GM18519 (cell line): Measurements from ENCODE around the gene WNT3.

ENCODE experiments used
- ATAC-seq: cut with Tn5 transposase; IDR thresholded peaks from one replicate; pipeline ENCODE4 v1.9.1; 2021; ENCODE audit warnings: mild to moderate bottlenecking, moderate library complexity; ENCODE audit not compliant: unreplicated experiment, low FRiP score

Gene WNT3

DNA sequence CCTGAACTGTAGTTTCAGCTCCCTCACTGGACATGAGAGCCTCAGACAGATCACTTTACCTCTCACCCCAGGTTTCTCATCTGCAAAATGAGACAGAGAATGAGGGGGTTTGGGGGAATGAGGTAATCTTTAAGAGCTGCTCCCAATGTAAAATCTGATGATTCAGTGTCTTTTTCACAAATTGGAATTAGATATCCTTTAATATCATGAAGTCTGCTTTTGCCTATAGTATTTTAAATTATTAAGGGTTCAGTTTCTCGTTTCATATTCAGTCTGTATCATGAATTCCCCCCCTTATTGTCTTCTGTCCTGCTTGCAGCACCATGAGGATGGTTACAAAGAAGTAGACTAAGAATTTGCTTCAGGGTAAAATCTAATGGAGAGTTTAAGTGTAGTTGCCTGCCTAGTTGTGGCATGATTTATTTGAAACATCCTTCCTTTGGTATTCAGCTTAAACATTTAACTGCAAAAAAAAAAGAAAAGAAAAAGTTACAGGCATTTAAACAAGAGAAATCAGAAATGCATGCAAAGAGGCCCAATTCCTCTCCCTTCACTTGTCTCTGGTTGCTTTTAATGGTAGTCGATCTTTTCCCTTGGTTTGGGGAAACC lies 77.3 kb downstream of the WNT3 start:
- ATAC-seq, result no peak

GRCh38 chr17:46739982-46740381 lies 78.5 kb downstream of the WNT3 start:
- no peak for ATAC-seq

DNA sequence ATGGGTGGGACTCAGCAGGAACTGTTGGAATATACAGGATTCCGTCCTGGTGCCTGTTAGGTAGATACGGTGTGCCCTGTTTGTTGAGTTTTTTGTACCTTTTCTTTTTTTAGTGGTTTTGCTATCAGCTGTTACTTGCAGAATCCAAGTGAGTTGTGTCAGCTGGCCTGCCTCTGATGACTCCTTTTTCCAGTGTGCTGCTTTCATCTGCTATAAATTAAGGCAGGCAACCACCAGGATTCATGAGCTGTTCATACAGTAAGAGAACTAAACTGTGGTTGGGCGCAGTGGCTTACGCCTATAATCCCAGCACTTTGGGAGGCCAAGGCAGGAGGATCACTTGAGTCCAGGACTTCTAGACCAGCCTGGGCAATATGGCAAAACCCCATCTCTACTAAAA lies 79.9 kb downstream of the WNT3 start:
- no peak for ATAC-seq

- no peak for ATAC-seq
These were observed 81.2 kb downstream of the WNT3 start for GRCh38 chr17:46737326-46737725.

DNA sequence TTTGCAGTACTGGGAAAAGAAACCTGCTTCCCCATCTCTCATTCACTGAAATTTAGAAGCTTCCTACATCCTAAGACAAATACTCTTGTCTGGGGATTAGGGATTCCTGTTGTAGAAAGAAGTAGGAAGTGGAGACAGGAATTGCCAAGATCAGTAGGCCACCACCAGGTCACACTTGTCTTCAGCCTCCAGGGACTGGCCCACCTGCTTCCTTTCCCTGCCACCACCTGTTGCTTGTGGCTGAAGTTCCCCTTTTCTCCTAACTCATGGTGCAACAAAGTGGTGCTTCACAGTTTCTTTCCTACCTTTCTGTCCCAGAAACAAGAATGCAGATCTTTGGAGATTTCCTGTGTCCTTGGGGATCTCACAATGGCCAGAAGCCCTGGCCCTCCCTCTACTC lies 82.4 kb downstream of the WNT3 start:
- no peak for ATAC-seq

GRCh38 chr17:46733837-46734475 lies 84.5 kb downstream of the WNT3 start:
- ATAC-seq, result no peak

GRCh38 chr17:46732754-46733398 lies 85.6 kb downstream of the WNT3 start:
- no peak for ATAC-seq

DNA sequence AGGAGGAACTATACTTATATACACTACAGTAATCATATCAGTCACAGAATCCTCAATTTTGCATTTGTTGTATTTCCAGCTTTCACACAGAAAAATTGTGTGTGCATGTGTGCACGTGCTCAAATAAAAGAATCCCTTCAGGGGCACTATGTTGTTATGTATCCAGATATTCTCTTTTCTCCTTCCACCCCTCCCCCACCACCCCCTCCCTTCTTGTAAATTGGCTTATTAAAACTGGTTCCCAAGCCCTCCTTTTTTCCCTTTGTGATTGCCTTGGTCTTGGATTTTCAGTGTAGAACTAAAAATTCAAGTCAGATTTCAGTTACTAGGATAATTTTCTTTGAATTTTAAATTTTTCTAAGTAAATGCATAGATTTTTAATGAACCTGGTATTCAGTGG lies 86.3 kb downstream of the WNT3 start:
- ATAC-seq, result no peak

GRCh38 chr17:46730679-46731078 lies 87.8 kb downstream of the WNT3 start:
- ATAC-seq, result no peak

GRCh38 chr17:46730026-46730425 lies 88.5 kb downstream of the WNT3 start:
- no peak for ATAC-seq

- no peak for ATAC-seq
These were observed 90.7 kb downstream of the WNT3 start for GRCh38 chr17:46727572-46728348.

DNA sequence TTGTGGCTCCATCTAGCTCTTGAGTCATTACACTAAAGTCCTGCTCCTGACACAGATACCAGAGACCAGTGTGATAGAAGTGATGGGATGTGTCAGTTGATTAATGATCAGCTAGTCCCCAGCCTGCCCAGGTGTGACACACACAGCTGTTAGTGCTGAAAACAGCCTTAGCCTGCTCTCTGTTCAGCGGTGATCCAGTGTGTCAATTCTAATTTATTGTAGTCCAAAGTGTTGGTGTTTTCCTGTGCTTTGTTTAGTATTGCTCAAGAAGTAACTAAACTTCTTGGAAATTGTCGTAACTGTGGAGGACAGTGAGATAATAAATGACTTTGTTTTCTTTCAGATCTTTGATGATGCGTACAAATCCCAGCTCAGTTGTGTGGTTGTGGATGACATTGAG lies 92.3 kb downstream of the WNT3 start:
- no peak for ATAC-seq

GRCh38 chr17:46722662-46723285 lies 95.7 kb downstream of the WNT3 start:
- ATAC-seq, result no peak

DNA sequence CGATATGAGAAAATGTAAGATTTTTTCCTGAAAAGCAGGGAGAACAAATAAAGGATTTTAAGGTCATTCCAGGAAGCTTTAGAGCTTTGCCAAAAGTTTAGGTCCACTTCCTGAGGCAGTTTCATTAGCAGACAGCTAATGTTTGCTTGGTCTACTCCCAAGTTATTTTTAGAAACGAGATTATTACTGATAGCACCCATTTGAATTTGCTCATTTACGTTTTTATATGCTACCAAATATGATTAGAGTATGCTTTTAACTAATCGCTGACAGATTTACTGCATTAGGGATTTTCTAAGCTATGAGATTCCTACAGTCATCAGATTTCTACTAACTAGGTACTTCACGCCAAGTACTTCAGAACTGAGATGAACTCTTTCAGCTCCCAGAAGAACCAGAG lies 98.1 kb downstream of the WNT3 start:
- ATAC-seq, result no peak

GRCh38 chr17:46719891-46720290 lies 98.6 kb downstream of the WNT3 start:
- ATAC-seq, result no peak

DNA sequence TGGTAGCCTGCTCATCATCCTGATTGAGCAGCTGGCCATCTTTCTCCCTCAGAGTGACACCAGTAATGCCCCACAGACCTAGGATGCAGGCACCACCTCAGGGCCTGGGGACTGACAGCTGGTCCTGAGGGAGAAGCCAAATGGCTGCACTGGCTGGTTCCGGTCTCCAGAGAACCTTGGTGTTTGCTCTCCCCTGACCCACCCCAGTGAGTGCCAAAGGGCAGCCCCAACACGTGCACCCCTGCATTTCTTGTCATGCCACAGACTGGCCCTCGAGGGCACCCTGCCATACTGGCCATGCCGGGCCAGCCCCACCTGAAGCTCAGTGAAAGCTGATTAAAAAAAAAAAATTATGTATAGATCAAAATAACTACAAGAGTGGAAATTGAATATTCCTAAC lies 100.5 kb downstream of the WNT3 start:
- no peak for ATAC-seq
